ENCODE data around the gene CCNY. TPM values are rescaled to one million over a fixed set of nuclear protein-coding genes. Genes with fewer than 3 reads are reported as not detected.
A peak's percentile ranks its signal among the peaks of the same experiment; 100 is the strongest.

The CCNY gene
- total RNA-seq, 1 donor from 2014 or later: 99.7 TPM

GRCh38 chr10:35611750-35612149 lies 275.4 kb downstream of the CCNY start:
- no peak for DNase-seq (ENCODE audit: low read depth)

DNA sequence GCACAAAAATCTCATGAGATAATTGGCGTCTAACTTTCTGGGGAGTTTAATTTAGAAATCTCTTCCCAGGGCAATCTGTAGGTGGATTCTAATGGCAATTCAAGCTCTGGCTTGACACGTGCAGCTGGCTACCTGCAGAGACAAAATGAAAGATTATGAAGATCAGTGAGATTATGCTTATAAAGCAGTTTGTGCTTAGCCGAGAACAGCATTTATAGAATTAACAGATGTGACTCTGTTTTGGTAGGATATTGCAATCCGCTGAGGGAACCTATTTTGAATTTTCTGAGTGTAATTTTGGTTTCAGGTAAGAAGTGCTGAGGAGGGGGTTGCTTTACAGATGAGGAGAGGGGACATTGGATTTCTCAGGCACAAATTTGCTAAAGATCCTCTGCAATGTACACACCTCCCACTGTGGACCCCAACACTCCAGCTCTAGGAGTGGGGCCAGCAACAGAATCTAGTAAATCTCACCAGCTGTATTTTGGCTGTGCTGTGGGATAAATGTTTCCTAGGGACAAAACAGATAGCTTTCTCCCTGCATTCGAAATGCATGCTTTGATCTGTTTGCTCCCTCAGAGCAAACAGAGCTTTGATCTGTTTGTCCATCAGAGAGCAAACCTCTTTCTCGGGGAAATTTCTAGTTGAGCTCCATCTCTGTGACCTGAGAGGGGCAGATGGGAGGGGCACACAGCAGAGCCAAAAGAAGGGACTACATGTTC lies 276.2 kb downstream of the CCNY start:
- DNase-seq (ENCODE audit: low read depth): no peak

DNA sequence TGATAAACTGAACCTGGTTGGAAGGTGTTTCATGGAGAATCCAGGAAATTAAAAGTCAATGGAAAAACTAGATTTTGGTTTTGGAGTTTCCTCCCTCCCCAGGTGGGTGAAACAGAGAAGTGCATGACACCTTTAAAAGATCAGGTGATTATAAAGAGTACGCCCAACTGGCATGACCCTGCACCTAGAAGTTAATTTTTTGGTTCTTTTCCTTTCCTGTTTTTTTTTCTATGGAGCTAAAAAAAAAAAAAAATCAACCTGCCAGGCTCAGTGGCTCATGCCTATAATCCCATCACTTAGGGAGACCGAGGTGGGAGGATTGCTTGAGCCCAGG lies 276.8 kb downstream of the CCNY start:
- DNase-seq (ENCODE audit: low read depth): no peak

DNA sequence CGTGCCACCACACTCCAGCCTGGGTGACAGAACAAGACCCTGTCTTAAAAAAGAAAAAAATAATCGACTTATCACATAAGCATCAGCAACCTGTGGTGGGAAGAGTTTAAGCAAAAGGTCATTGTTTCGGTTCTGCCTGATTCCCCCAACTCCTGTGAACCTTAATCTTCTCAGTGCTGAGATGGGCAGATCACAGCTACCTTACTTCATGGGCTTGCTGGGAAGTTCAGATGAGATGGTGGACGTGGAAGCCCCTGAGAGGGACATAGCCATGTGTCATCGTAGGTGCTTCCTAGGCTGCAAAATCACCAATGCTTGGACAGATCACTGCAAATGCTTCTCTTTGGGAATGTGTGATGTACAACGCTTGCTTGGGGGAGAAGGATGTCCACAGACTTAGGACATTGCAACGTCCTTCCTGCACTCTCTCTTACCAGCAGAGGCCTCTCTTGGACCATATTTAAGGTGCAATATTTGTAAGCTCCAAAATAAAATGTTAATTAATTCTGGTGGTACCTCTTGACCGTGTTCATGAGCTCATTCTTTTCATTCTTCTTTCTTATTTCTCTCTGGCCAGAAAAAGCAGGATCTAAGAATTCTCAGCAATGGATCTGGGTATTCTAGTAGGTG lies 277.4 kb downstream of the CCNY start:
- peak; percentile 31 for DNase-seq (ENCODE audit: low read depth)

DNA sequence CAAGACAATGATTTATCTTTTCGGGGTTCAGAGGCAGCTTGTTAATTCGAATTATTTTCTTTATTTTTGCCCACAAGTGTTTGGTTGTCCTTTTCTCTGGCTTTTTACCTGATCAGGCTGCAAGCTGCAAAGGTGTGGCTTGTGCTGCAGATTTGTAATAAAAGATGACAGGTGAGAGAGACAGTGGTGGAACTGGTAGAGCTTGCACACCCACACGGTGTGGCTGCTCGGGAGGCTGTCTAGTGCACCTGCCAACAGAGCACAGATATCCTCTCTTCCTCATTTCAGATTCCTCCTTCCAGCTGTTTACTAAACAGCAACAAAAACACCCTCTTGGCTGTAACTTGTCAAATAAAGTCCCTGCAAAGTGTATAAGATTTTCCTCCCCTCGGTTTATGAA lies 278.0 kb downstream of the CCNY start:
- DNase-seq (ENCODE audit: low read depth): no peak

Other genes with a start within 250 kb of the CCNY start
- gene CUL2, start 246.2 kb upstream of the CCNY start, total RNA-seq: 31.2 and 39.4 TPM in 2 replicates
- gene CREM, start 209.7 kb upstream of the CCNY start, total RNA-seq: 75.2 and 78.4 TPM in 2 replicates